Loucy (cell line): ENCODE data around the gene C7.

Experiments used
- CTCF ChIP-seq: fragments of 200-600 bp; sonication (generic); conservative IDR thresholded peaks from 2 replicates; pipeline ENCODE4 v1.5.1; 2014; ENCODE audit warnings: mild to moderate bottlenecking, antibody characterized with exemption, low read length
- EZH2phosphoT487 ChIP-seq: fragments of 200-600 bp; IDR thresholded peaks from 2 replicates; pipeline ENCODE4 v1.6.1; 2018; ENCODE audit warnings: antibody characterized with exemption, mild to moderate bottlenecking, moderate library complexity, borderline replicate concordance

GRCh38 chr5:40915341-40915926 is 6.1 kb downstream of the C7 start:
- TF ChIP-seq CTCF (no peak), EZH2phosphoT487 (no peak)
